ENCODE results near the gene KLRC1. TPM values are rescaled to one million over a fixed set of nuclear protein-coding genes. Genes with fewer than 3 reads are reported as not detected.
"Not testable (repeated sequence)": the region's sequence is repeated elsewhere in the genome, so short reads cannot be mapped to it uniquely, and the experiment has no call there.

Gene KLRC1
- total and polyA plus RNA-seq, 4 donors, result 0.10 to 1.5 (median 1.3) TPM

DNA sequence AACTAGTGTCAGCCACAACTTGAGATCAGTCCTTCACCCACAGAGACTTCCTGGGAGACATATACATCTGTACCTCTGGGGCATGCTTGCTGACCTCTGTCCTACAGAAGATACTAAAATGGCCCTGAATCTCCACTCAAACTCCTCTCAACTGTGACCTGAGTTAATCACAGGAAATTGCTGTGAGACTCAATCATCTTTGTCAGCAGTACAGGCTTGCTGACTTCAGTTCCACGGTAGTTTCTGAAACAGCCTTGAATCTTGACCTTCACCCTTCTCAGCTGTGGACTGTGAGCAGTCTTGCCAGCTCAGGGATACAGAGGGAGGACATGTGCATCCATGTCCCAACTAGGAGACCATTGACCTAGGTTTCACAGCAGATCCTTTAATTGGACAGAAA is 1.4 kb upstream of the KLRC1 start (continued):
- TF ChIP-seq MAX (IDR thresholded peaks at IDR 0.05), result no peak
- TF ChIP-seq NR2F2 (IDR thresholded peaks at IDR 0.05), result no peak

GRCh38 chr12:10448236-10448635 is 4.9 kb downstream of the KLRC1 start:
- no peaks in the 10 kb centered on the region for H3K27me3 ChIP-seq (ENCODE audit: control insufficient read depth in 4 of 4, insufficient read depth in 4 of 4, low read length in 3 of 4)
- H3K9ac ChIP-seq (ENCODE audit: low read depth in 1 of 2, low read length in 2 of 2), result no peak overlapping the region
- no peak for DNase-seq (ENCODE audit: low spot score)
- H3K27ac ChIP-seq (ENCODE audit: low read depth in 1 of 2, low read length in 2 of 2), result no peak overlapping the region
- H3K4me3 ChIP-seq (ENCODE audit: low read depth in 1 of 3, low read length in 3 of 3), result no peak overlapping the region
- no peaks in the 10 kb centered on the region for H3K9me3 ChIP-seq (ENCODE audit: control insufficient read depth in 4 of 4, low read length in 3 of 4)
- H3K36me3 ChIP-seq (ENCODE audit: control insufficient read depth in 4 of 4, insufficient read depth in 3 of 4, low read depth in 1 of 4, low read length in 3 of 4), result no peaks in the 10 kb centered on the region
- 94% methylated on average over 4 of the region's 4 CpGs for WGBS
- TF ChIP-seq YY1 (IDR thresholded peaks at IDR 0.05), result no peak
- TF ChIP-seq, protein P1, sequence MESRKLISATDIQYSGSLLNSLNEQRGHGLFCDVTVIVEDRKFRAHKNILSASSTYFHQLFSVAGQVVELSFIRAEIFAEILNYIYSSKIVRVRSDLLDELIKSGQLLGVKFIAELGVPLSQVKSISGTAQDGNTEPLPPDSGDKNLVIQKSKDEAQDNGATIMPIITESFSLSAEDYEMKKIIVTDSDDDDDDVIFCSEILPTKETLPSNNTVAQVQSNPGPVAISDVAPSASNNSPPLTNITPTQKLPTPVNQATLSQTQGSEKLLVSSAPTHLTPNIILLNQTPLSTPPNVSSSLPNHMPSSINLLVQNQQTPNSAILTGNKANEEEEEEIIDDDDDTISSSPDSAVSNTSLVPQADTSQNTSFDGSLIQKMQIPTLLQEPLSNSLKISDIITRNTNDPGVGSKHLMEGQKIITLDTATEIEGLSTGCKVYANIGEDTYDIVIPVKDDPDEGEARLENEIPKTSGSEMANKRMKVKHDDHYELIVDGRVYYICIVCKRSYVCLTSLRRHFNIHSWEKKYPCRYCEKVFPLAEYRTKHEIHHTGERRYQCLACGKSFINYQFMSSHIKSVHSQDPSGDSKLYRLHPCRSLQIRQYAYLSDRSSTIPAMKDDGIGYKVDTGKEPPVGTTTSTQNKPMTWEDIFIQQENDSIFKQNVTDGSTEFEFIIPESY (IDR thresholded peaks at IDR 0.05), result no peak
- no peaks in the 10 kb centered on the region for H3K4me1 ChIP-seq (ENCODE audit: control insufficient read depth in 4 of 4, insufficient read depth in 4 of 4, low read length in 3 of 4)

DNA sequence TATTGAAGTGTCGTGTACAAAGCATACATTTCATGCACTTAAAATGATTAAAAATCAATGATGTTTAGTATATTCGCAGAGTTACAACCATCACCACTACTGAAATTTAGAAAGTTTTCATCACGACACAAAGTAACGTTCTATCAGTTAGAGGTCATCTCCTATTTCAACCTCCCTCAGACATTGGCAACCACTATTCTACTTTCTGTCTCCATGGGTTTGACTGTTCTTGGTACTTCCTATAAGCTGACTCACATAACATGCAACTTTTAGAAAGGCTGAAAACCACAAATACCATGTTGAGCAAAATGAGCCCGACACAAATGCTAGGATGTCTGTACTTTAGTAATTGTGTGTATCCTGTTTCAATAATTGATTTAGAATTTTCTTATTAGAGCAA is 7.1 kb downstream of the KLRC1 start:
- not testable (repeated sequence) for H3K4me1 ChIP-seq (ENCODE audit: control insufficient read depth in 4 of 4, insufficient read depth in 4 of 4, low read length in 3 of 4); H3K9ac ChIP-seq (ENCODE audit: low read depth in 1 of 2, low read length in 2 of 2); H3K4me3 ChIP-seq (ENCODE audit: low read depth in 1 of 3, low read length in 3 of 3); DNase-seq (ENCODE audit: low spot score); H3K36me3 ChIP-seq (ENCODE audit: control insufficient read depth in 4 of 4, insufficient read depth in 3 of 4, low read depth in 1 of 4, low read length in 3 of 4); H3K9me3 ChIP-seq (ENCODE audit: control insufficient read depth in 4 of 4, low read length in 3 of 4); H3K27me3 ChIP-seq (ENCODE audit: control insufficient read depth in 4 of 4, insufficient read depth in 4 of 4, low read length in 3 of 4); H3K27ac ChIP-seq (ENCODE audit: low read depth in 1 of 2, low read length in 2 of 2)
- 81% methylated on average over 5 of the region's 5 CpGs for WGBS

GRCh38 chr12:10441144-10441543 is 12.0 kb downstream of the KLRC1 start:
- H3K9ac ChIP-seq (ENCODE audit: low read depth in 1 of 2, low read length in 2 of 2); H3K27me3 ChIP-seq (ENCODE audit: control insufficient read depth in 4 of 4, insufficient read depth in 4 of 4, low read length in 3 of 4); DNase-seq (ENCODE audit: low spot score); H3K27ac ChIP-seq (ENCODE audit: low read depth in 1 of 2, low read length in 2 of 2); H3K9me3 ChIP-seq (ENCODE audit: control insufficient read depth in 4 of 4, low read length in 3 of 4); H3K36me3 ChIP-seq (ENCODE audit: control insufficient read depth in 4 of 4, insufficient read depth in 3 of 4, low read depth in 1 of 4, low read length in 3 of 4); H3K4me1 ChIP-seq (ENCODE audit: control insufficient read depth in 4 of 4, insufficient read depth in 4 of 4, low read length in 3 of 4); H3K4me3 ChIP-seq (ENCODE audit: low read depth in 1 of 3, low read length in 3 of 3): not testable (repeated sequence)
- WGBS, result 91% methylated on average over 8 of the region's 8 CpGs

- H3K9ac ChIP-seq (ENCODE audit: low read depth in 1 of 2, low read length in 2 of 2); H3K27ac ChIP-seq (ENCODE audit: low read depth in 1 of 2, low read length in 2 of 2); H3K9me3 ChIP-seq (ENCODE audit: control insufficient read depth in 4 of 4, low read length in 3 of 4); H3K36me3 ChIP-seq (ENCODE audit: control insufficient read depth in 4 of 4, insufficient read depth in 3 of 4, low read depth in 1 of 4, low read length in 3 of 4); DNase-seq (ENCODE audit: low spot score); H3K4me3 ChIP-seq (ENCODE audit: low read depth in 1 of 3, low read length in 3 of 3); H3K27me3 ChIP-seq (ENCODE audit: control insufficient read depth in 4 of 4, insufficient read depth in 4 of 4, low read length in 3 of 4); H3K4me1 ChIP-seq (ENCODE audit: control insufficient read depth in 4 of 4, insufficient read depth in 4 of 4, low read length in 3 of 4): not testable (repeated sequence)
- WGBS, result 59% methylated on average over 2 of the region's 2 CpGs
Observed at GRCh38 chr12:10439608-10440274, 13.4 kb downstream of the KLRC1 start.

DNA sequence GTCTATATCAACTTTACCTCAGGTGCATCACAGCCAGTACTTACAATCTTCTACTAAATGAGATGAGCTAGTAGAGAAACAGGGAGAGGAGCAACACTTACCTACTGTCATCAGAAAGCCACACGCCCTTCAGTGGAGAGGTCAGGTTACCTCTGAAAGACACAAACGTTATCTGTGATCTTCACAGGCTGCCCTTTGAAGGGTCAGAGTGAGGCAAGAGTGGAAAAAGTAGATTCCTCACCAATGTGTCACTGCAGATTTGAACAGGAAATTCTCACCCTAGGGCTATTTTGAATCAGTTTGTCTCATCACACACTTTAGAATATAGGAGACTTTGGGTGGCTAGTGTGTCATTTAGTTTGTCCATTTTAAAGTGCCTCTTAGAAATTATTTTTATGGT is 15.6 kb downstream of the KLRC1 start:
- not testable (repeated sequence) for H3K4me1 ChIP-seq (ENCODE audit: control insufficient read depth in 4 of 4, insufficient read depth in 4 of 4, low read length in 3 of 4); H3K36me3 ChIP-seq (ENCODE audit: control insufficient read depth in 4 of 4, insufficient read depth in 3 of 4, low read depth in 1 of 4, low read length in 3 of 4); H3K27me3 ChIP-seq (ENCODE audit: control insufficient read depth in 4 of 4, insufficient read depth in 4 of 4, low read length in 3 of 4); H3K27ac ChIP-seq (ENCODE audit: low read depth in 1 of 2, low read length in 2 of 2); H3K4me3 ChIP-seq (ENCODE audit: low read depth in 1 of 3, low read length in 3 of 3); DNase-seq (ENCODE audit: low spot score); H3K9ac ChIP-seq (ENCODE audit: low read depth in 1 of 2, low read length in 2 of 2); H3K9me3 ChIP-seq (ENCODE audit: control insufficient read depth in 4 of 4, low read length in 3 of 4)
- 36% methylated on average over 2 of the region's 2 CpGs for WGBS

DNA sequence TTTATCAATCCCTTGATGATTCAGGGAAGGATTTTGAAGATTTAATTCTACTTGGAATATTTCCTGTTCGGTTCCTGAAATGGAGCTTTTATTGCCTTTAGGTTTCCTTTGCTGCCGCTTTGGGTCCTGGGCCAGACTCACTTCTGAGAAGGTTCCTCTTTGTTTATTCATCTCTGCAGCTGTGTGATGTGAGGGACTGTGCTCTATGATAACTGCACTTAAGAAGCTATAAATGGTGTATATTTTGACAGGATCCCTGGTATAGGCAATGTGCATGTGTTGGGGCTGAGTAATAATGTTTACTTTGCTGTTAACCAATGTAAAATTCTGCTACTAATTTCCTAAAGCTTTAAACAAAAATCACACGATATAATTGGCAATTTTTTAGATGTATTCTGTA is 17.4 kb downstream of the KLRC1 start, which contains the start of gene KLRC2:
Gene KLRC2 (minus strand): TSS at position 195 of the 400 bp plus-strand sequence. CDS start 24 bp downstream, at position 171.
- H3K27ac ChIP-seq (ENCODE audit: low read depth in 1 of 2, low read length in 2 of 2), result not testable (repeated sequence)

DNA sequence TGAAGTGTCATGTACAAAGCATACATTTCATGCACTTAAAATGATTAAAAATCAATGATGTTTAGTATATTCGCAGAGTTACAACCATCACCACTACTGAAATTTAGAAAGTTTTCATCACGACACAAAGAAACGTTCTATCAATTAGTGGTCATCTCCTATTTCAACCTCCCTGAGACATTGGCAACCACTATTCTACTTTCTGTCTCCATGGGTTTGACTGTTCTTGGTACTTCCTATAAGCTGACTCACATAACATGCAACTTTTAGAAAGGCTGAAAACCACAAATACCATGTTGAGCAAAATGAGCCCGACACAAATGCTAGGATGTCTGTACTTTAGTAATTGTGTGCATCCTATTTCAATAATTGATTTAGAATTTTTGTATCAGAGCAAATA is 22.6 kb downstream of the KLRC1 start:
- H3K4me3 ChIP-seq (ENCODE audit: low read depth in 1 of 3, low read length in 3 of 3); H3K27ac ChIP-seq (ENCODE audit: low read depth in 1 of 2, low read length in 2 of 2); H3K4me1 ChIP-seq (ENCODE audit: control insufficient read depth in 4 of 4, insufficient read depth in 4 of 4, low read length in 3 of 4); H3K27me3 ChIP-seq (ENCODE audit: control insufficient read depth in 4 of 4, insufficient read depth in 4 of 4, low read length in 3 of 4); H3K9ac ChIP-seq (ENCODE audit: low read depth in 1 of 2, low read length in 2 of 2); DNase-seq (ENCODE audit: low spot score); H3K36me3 ChIP-seq (ENCODE audit: control insufficient read depth in 4 of 4, insufficient read depth in 3 of 4, low read depth in 1 of 4, low read length in 3 of 4); H3K9me3 ChIP-seq (ENCODE audit: control insufficient read depth in 4 of 4, low read length in 3 of 4): not testable (repeated sequence)
- WGBS, result 86% methylated on average over 4 of the region's 4 CpGs

More for the DNA sequence above, 17.4 kb downstream of the KLRC1 start, which contains the start of gene KLRC2:
- H3K9ac ChIP-seq (ENCODE audit: low read depth in 1 of 2, low read length in 2 of 2); H3K9me3 ChIP-seq (ENCODE audit: control insufficient read depth in 4 of 4, low read length in 3 of 4); H3K27me3 ChIP-seq (ENCODE audit: control insufficient read depth in 4 of 4, insufficient read depth in 4 of 4, low read length in 3 of 4); DNase-seq (ENCODE audit: low spot score); H3K4me1 ChIP-seq (ENCODE audit: control insufficient read depth in 4 of 4, insufficient read depth in 4 of 4, low read length in 3 of 4); H3K4me3 ChIP-seq (ENCODE audit: low read depth in 1 of 3, low read length in 3 of 3); H3K36me3 ChIP-seq (ENCODE audit: control insufficient read depth in 4 of 4, insufficient read depth in 3 of 4, low read depth in 1 of 4, low read length in 3 of 4): not testable (repeated sequence)
- 58% methylated on average over 3 of the region's 3 CpGs for WGBS

Data from liver (tissue), 9 donors.